Testis (tissue), 3 donors: ENCODE results near the gene GPR150. TPM values are rescaled to one million over a fixed set of nuclear protein-coding genes. Genes with fewer than 3 reads are reported as not detected.

ENCODE experiments used
- DNase-seq: peaks from one replicate; pipeline ENCODE4 v3.0.0-alpha.2; 2019
- H3K27ac ChIP-seq, 2 donors: fragments of 200-600 bp; sonication (generic); one replicate each; pipeline ENCODE4 v1.5.1; 2019
- H3K27me3 ChIP-seq: fragments of 200-600 bp; sonication (generic); one replicate; pipeline ENCODE4 v1.5.1; 2019
- H3K36me3 ChIP-seq: fragments of 200-600 bp; sonication (generic); one replicate; pipeline ENCODE4 v1.5.1; 2017; ENCODE audit warnings: low read depth; ENCODE audit errors: missing control alignments
- H3K4me1 ChIP-seq: fragments of 200-600 bp; sonication (generic); one replicate; pipeline ENCODE4 v1.5.1; 2019
- H3K4me3 ChIP-seq, 2 donors: fragments of 200-600 bp; sonication (generic); one replicate each; pipeline ENCODE4 v1.5.1; 2017 to 2019
- H3K9me3 ChIP-seq: fragments of 200-600 bp; sonication (generic); one replicate; pipeline ENCODE4 v1.5.1; 2017
- POLR2A ChIP-seq: fragments of 450-650 bp; IDR thresholded peaks from one replicate; pipeline ENCODE4 v1.6.1; 2017; ENCODE audit warnings: antibody characterized with exemption, mild to moderate bottlenecking, moderate library complexity
- WGBS, 2 donors: methylation state at CpG; one replicate each; pipeline ENCODE4 v1.1.5; 2018; 5-methylcytosine and 5-hydroxymethylcytosine counted together
- intact Hi-C: fragments of 100-400 bp; cut with DNase I; formaldehyde crosslinking; loops from one replicate; pipeline ENCODE4 v1.15.1; 2023; ENCODE audit warnings: low total_unique reads
- polyA plus RNA-seq: library from polyadenylated mRNA; stranded (reverse); fragments of 350-450 nt; fragmentation: Illumina TruSeq; extraction: RNeasy Lipid Tissue Mini Kit (QIAGEN cat#74804); gene quantifications from one replicate; pipeline ENCODE4 v1.2.3, GENCODE V29; 2014; ENCODE audit warnings: low read depth, low replicate concordance; ENCODE audit not compliant: insufficient read depth
- total RNA-seq, 2 donors: library from RNA; depleted of rRNA; stranded (reverse); fragments of >200 nt; gene quantifications; one replicate each; pipeline ENCODE4 v1.2.3, GENCODE V29; 2016
- TF ChIP-seq, protein P1 (sequence below), 3 experiments: fragments of 450-650 bp in 2 of 3; fragments of 200-600 bp in 1 of 3; sonication (generic) in 1 of 3; IDR thresholded peaks; one replicate each; pipeline ENCODE4 v1.5.1; 2016 to 2019; ENCODE audit warnings: antibody characterized with exemption in 3 of 3, mild to moderate bottlenecking in 2 of 3, moderate library complexity in 1 of 3

GPR150 gene
- total and polyA plus RNA-seq, 3 donors from 2014 or later = 0.45 to 0.99 (median 0.87) TPM

GRCh38 chr5:95613514-95613913, 6.4 kb upstream of the GPR150 start:
- 98 to 100% methylated on average over 1 of the region's 1 CpG for WGBS, 2 donors

GRCh38 chr5:95615164-95615467, 4.8 kb upstream of the GPR150 start:
- Histone ChIP-seq H3K9me3 (no peaks in the 10 kb centered on the region), H3K4me3 (no peak overlapping the region), H3K36me3 (no peaks in the 10 kb centered on the region), H3K27me3 (no peaks in the 10 kb centered on the region), H3K4me1 (no peaks in the 10 kb centered on the region), H3K27ac (no peak overlapping the region)
- intact Hi-C loops = no loop called here
- TF ChIP-seq, protein P1, sequence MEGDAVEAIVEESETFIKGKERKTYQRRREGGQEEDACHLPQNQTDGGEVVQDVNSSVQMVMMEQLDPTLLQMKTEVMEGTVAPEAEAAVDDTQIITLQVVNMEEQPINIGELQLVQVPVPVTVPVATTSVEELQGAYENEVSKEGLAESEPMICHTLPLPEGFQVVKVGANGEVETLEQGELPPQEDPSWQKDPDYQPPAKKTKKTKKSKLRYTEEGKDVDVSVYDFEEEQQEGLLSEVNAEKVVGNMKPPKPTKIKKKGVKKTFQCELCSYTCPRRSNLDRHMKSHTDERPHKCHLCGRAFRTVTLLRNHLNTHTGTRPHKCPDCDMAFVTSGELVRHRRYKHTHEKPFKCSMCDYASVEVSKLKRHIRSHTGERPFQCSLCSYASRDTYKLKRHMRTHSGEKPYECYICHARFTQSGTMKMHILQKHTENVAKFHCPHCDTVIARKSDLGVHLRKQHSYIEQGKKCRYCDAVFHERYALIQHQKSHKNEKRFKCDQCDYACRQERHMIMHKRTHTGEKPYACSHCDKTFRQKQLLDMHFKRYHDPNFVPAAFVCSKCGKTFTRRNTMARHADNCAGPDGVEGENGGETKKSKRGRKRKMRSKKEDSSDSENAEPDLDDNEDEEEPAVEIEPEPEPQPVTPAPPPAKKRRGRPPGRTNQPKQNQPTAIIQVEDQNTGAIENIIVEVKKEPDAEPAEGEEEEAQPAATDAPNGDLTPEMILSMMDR (IDR thresholded peaks at IDR 0.05) = no peak
- no peak for TF ChIP-seq POLR2A
- WGBS, 2 donors = 91 to 96% methylated on average over 1 of the region's 1 CpG
- DNase-seq = no peak

More at GRCh38 chr5:95613514-95613913, 6.4 kb upstream of the GPR150 start:
- H3K36me3 ChIP-seq = no peaks in the 10 kb centered on the region
- no peak for TF ChIP-seq POLR2A
- TF ChIP-seq, protein P1 (IDR thresholded peaks at IDR 0.05) = no peak
- H3K27ac ChIP-seq = no peak overlapping the region
- H3K4me3 ChIP-seq = no peak overlapping the region
- DNase-seq = no peak
- intact Hi-C loops = no loop called here
- H3K27me3 ChIP-seq = no peaks in the 10 kb centered on the region
- no peaks in the 10 kb centered on the region for H3K4me1 ChIP-seq
- no peaks in the 10 kb centered on the region for H3K9me3 ChIP-seq

DNA sequence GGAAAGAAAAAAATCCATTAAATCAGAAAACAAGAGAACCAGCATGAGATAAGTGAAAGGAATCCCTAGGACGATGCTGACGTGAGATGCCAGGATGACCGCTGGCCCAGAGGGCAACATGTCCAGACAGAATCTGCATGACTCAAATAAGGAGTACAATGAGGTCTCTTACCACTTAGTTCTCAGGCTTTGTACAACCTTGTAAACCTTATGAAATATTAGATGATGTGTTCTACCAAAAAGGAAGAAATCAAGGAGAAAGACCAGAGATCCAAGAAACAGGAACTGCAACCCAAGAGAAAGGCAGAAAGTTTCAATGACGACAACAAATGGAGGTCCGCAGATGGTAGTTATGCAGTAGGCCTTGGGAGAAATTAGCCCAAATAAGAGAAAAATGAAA, 2.8 kb upstream of the GPR150 start:
- WGBS, 2 donors = 89 to 95% methylated on average over 5 of the region's 5 CpGs
- Histone ChIP-seq H3K27me3 (no peaks in the 10 kb centered on the region), H3K9me3 (no peaks in the 10 kb centered on the region), H3K4me3 (no peak overlapping the region), H3K36me3 (no peaks in the 10 kb centered on the region), H3K4me1 (no peaks in the 10 kb centered on the region), H3K27ac (no peak overlapping the region)
- no peak for DNase-seq
- TF ChIP-seq, protein P1 (IDR thresholded peaks at IDR 0.05) = no peak
- no peak for TF ChIP-seq POLR2A
- intact Hi-C loops = no loop called here

DNA sequence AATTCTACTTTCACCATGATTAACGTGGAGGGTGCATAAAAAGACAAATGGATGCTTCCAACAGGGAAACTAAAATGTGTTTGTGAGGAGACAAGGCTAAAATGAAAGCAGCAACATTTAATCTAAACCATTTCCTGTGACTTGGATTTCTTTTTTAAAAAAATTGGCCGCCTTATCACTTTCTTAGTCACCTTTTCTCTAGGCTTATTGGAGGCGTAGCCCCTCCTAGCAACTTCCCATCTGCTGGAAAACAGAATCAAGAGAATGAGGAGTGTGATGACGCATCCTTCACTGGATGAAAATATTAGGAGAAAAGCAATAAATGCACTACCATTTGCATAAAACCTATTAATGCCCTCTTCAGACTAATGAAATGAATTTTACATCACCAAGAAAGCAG, 791 bp upstream of the GPR150 start:
- no peak for DNase-seq
- TF ChIP-seq POLR2A = no peak
- TF ChIP-seq, protein P1 (IDR thresholded peaks at IDR 0.05) = no peak

DNA sequence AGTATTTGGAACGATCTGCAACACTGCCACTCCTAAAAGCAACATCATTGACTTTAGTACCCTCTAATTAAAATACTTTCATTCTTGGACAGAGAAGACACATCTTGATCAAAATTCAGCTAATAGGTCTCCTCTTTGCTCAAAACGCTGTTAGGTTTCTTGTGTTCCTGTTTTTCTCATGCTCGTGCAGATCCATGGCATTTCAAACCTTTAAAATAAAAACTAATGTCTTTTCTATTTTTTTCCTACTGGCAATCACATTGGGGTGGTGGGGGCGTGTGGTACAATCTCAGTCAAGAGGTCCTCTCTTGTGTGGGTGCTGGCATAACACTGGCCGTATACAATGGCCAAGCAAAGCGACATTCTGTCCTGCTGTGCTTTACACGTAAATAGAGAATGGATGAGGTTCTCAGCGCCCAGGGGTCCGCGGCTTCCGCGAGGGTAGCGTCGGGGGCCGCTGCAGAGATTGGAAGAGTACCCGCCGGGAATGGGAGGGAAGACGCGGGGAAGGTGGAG, 315 bp upstream of the GPR150 start:
- Histone ChIP-seq H3K4me3 (peak overlapping the region in 1 of 2 donors; percentile 59), H3K9me3 (no peaks in the 10 kb centered on the region), H3K27ac (no peak overlapping the region), H3K27me3 (no peaks in the 10 kb centered on the region), H3K4me1 (no peaks in the 10 kb centered on the region), H3K36me3 (no peaks in the 10 kb centered on the region)
- no peak for TF ChIP-seq POLR2A
- TF ChIP-seq, protein P1 (IDR thresholded peaks at IDR 0.05) = no peak
- no peak for DNase-seq
- intact Hi-C loops = no loop called here
- 4 to 5% methylated on average over 19 of the region's 19 CpGs for WGBS, 2 donors

More for the DNA sequence above, 791 bp upstream of the GPR150 start:
- intact Hi-C loops = no loop called here
- WGBS, 2 donors = 65 to 77% methylated on average over 4 of the region's 4 CpGs
- Histone ChIP-seq H3K27me3 (no peaks in the 10 kb centered on the region), H3K4me3 (no peak overlapping the region), H3K27ac (no peak overlapping the region), H3K9me3 (no peaks in the 10 kb centered on the region), H3K36me3 (no peaks in the 10 kb centered on the region), H3K4me1 (no peaks in the 10 kb centered on the region)
